Body of pancreas (tissue), 4 donors: ENCODE results near the gene NXPH1.

Experiments used
- CTCF ChIP-seq, 7 experiments: fragments of 450-650 bp in 4 of 7; fragments of 200-600 bp in 3 of 7; sonication (generic) in 3 of 7; IDR thresholded peaks; one replicate each; pipeline ENCODE4 v1.5.1; 2016 to 2019; ENCODE audit warnings: antibody characterized with exemption in 7 of 7
- POLR2A ChIP-seq, 3 donors: fragments of 450-650 bp; IDR thresholded peaks; one replicate each; pipeline ENCODE4 v1.6.1; 2016; ENCODE audit warnings: antibody characterized with exemption in 3 of 3, mild to moderate bottlenecking in 2 of 3

DNA sequence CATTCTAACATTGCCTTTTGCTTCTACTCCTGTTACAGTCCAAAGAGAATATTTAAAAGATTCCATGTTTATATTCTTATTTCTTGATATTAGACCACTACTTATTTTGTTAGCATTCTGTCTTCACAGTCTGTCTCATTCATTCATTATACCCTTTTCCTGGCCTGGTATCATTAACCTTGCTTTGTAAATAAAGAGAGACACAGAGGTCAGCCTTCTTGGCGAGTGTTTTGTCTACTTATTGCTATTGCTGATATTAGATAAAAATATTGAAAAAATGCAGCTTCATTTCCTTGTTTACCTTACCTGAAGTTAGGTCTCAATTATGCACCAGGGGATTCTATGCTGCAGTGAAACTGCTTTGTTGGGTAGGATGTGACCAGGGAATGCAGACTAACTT is 179.2 kb downstream of the NXPH1 start:
- no peak for TF ChIP-seq POLR2A (IDR thresholded peaks at IDR 0.05)
- no peak for TF ChIP-seq CTCF (IDR thresholded peaks at IDR 0.05)
